Transverse colon (tissue), 4 donors: ENCODE measurements around the gene FEM1A.
"Not testable (repeated sequence)": the region's sequence is repeated elsewhere in the genome, so short reads cannot be mapped to it uniquely, and the experiment has no call there.

Source experiments
- CTCF ChIP-seq, 5 experiments: fragments of 200-600 bp in 3 of 5; fragments of 450-650 bp in 2 of 5; sonication (generic) in 3 of 5; IDR thresholded peaks; 1 replicate in 2 of 5; 2 replicates in 3 of 5; pipeline ENCODE4 v1.5.1; 2016 to 2017; ENCODE audit warnings: antibody characterized with exemption in 5 of 5, inconsistent platforms in 3 of 5, mild to moderate bottlenecking in 2 of 5, moderate library complexity in 1 of 5
- EP300 ChIP-seq: sonication (generic); formaldehyde crosslinking; IDR thresholded peaks from one replicate; pipeline ENCODE4 v1.6.1; 2017; ENCODE audit warnings: antibody characterized with exemption, low read depth
- POLR2A ChIP-seq: fragments of 450-650 bp; IDR thresholded peaks from one replicate; pipeline ENCODE4 v1.6.1; 2016; ENCODE audit warnings: antibody characterized with exemption, mild to moderate bottlenecking, moderate library complexity
- POLR2AphosphoS5 ChIP-seq, 3 donors: sonication (generic); formaldehyde crosslinking; IDR thresholded peaks; one replicate each; pipeline ENCODE4 v1.6.1; 2016; ENCODE audit warnings: antibody characterized with exemption in 3 of 3

- not testable (repeated sequence) for TF ChIP-seq POLR2A; CTCF (IDR thresholded peaks at IDR 0.05); EP300; POLR2AphosphoS5 (IDR thresholded peaks at IDR 0.05)
These were observed 46.4 kb upstream of the FEM1A start for GRCh38 chr19:4745175-4745574.
